Gastroesophageal sphincter (tissue), 4 donors: ENCODE data around the gene ZNF664. TPM values are rescaled to one million over a fixed set of nuclear protein-coding genes. Genes with fewer than 3 reads are reported as not detected.

Source experiments
- ATAC-seq: fragments of 150-250 bp; one replicate; pipeline ENCODE4 v1.9.1; 2016; ENCODE audit warnings: mild to moderate bottlenecking, moderate library complexity
- H3K27ac ChIP-seq, 4 donors: fragments of 200-600 bp; sonication (generic) in 3 of 4; 1 replicate in 3 of 4; 2 replicates in 1 of 4; pipeline ENCODE4 v1.5.1; 2016 to 2019
- H3K27me3 ChIP-seq: fragments of 200-600 bp; sonication (generic); one replicate; pipeline ENCODE4 v1.5.1; 2019
- H3K36me3 ChIP-seq, 2 donors: fragments of 200-600 bp; sonication (generic); one replicate each; pipeline ENCODE4 v1.5.1; 2019; ENCODE audit warnings: control low read depth in 1 of 2
- H3K4me1 ChIP-seq, 3 donors: fragments of 200-600 bp; sonication (generic); 1 replicate in 2 of 3; 2 replicates in 1 of 3; pipeline ENCODE4 v1.5.1; 2016 to 2019; ENCODE audit warnings: control low read depth in 2 of 3
- H3K4me3 ChIP-seq, 2 donors: fragments of 200-600 bp; sonication (generic); one replicate each; pipeline ENCODE4 v1.5.1; 2019; ENCODE audit warnings: mild to moderate bottlenecking in 1 of 2, moderate library complexity in 1 of 2
- H3K9me3 ChIP-seq, 3 donors: fragments of 200-600 bp; sonication (generic); one replicate each; pipeline ENCODE4 v1.5.1; 2017 to 2019; ENCODE audit warnings: control low read depth in 2 of 3
- EP300 ChIP-seq: sonication (generic); formaldehyde crosslinking; IDR thresholded peaks from one replicate; pipeline ENCODE4 v1.6.1; 2017; ENCODE audit warnings: antibody characterized with exemption, mild to moderate bottlenecking
- POLR2A ChIP-seq, 2 donors: fragments of 450-650 bp; IDR thresholded peaks; one replicate each; pipeline ENCODE4 v1.6.1; 2017; ENCODE audit warnings: antibody characterized with exemption in 2 of 2, mild to moderate bottlenecking in 2 of 2, moderate library complexity in 1 of 2
- POLR2AphosphoS5 ChIP-seq: sonication (generic); formaldehyde crosslinking; IDR thresholded peaks from one replicate; pipeline ENCODE4 v1.6.1; 2017; ENCODE audit warnings: antibody characterized with exemption
- WGBS, 2 donors: methylation state at CpG; one replicate each; pipeline ENCODE4 v1.1.5; 2018; ENCODE audit warnings: low coverage in 1 of 2; 5-methylcytosine and 5-hydroxymethylcytosine counted together
- total RNA-seq, 4 donors: library from RNA; depleted of rRNA; stranded (reverse); fragments of >200 nt; gene quantifications; one replicate each; pipeline ENCODE4 v1.1.0, GENCODE V29; 2016
- TF ChIP-seq, protein P1 (sequence below), 4 experiments: fragments of 200-600 bp in 2 of 4; fragments of 450-650 bp in 2 of 4; sonication (generic) in 1 of 4; IDR thresholded peaks; one replicate each; pipeline ENCODE4 v1.5.1; 2017 to 2019; ENCODE audit warnings: antibody characterized with exemption in 4 of 4, mild to moderate bottlenecking in 2 of 4, moderate library complexity in 2 of 4

The ZNF664 gene
- total RNA-seq, 4 donors from 2014 or later, result 58.7 to 95.5 (median 78.2) TPM

DNA sequence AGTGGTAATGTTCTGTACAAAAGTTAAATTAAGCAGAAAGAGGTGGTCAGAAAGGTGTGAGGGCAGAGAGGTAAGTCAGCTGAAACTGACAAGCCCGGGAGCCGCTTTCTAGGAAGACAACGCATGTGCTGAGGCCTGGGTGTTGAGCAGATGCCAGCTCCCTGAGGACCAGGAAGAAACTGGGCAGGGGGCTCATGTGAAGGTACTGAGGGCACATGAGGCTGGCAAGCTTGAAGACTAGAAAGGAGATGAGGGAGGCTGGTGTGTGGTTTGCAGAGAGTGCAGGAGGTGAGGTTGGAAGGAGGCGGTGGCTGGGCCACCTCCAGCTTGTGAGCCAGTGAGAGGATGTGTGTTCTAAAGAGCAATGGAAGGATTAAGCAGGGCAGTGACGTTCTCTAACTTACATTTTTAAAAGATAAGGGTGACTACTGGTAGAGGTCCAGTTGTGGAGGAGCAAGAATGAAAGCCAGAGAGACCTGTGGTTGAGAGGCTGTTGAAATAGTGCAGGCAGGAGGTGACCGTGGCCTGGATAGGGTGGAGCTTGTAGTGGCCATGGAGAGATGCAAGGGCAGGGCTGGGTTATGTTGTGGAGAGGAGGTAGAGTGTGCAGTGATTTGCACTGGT lies 29.1 kb downstream of the ZNF664 start:
- WGBS, 2 donors, result 76 to 100% methylated on average over 4 to 6 of the region's 6 CpGs

DNA sequence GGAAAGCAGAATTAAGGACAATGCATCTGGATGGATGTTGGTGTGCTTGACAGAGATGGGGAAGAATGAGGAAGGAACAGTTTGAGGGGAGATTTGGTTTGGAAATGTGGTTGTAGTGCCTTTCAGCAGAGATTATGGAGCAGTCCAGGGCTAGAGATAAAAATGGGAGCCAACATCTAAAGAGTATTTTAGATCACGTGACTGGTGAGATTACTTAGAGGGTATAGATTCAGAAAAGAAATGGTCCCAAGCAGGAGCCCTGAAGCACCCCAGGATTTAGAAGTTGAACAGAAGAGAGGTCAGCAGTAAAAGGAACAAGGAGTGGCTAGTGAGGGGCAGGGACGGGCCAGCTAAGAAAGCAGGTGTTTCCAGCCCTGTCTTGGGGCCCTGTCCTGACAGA lies 29.6 kb downstream of the ZNF664 start:
- no peak for TF ChIP-seq POLR2AphosphoS5
- TF ChIP-seq, protein P1, sequence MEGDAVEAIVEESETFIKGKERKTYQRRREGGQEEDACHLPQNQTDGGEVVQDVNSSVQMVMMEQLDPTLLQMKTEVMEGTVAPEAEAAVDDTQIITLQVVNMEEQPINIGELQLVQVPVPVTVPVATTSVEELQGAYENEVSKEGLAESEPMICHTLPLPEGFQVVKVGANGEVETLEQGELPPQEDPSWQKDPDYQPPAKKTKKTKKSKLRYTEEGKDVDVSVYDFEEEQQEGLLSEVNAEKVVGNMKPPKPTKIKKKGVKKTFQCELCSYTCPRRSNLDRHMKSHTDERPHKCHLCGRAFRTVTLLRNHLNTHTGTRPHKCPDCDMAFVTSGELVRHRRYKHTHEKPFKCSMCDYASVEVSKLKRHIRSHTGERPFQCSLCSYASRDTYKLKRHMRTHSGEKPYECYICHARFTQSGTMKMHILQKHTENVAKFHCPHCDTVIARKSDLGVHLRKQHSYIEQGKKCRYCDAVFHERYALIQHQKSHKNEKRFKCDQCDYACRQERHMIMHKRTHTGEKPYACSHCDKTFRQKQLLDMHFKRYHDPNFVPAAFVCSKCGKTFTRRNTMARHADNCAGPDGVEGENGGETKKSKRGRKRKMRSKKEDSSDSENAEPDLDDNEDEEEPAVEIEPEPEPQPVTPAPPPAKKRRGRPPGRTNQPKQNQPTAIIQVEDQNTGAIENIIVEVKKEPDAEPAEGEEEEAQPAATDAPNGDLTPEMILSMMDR (IDR thresholded peaks at IDR 0.05), result no peak
- TF ChIP-seq EP300, result no peak
- no peak for TF ChIP-seq POLR2A (IDR thresholded peaks at IDR 0.05)
- Histone ChIP-seq H3K27ac (no peak overlapping the region), H3K27me3 (no peaks in the 10 kb centered on the region), H3K4me1 (peaks cover 0 to 19% (median 0%) of the 10 kb centered on the region in 3 donors), H3K4me3 (no peak overlapping the region), H3K9me3 (no peaks in the 10 kb centered on the region), H3K36me3 (peaks cover 0 to 85% of the 10 kb centered on the region in 2 donors)
- 90 to 94% methylated on average over 2 of the region's 2 CpGs for WGBS, 2 donors
- no peak for ATAC-seq

More for the DNA sequence above, 29.1 kb downstream of the ZNF664 start:
- ATAC-seq, result no peak
- no peak overlapping the region for H3K4me3 ChIP-seq
- TF ChIP-seq POLR2A (IDR thresholded peaks at IDR 0.05), result no peak
- TF ChIP-seq, protein P1 (IDR thresholded peaks at IDR 0.05), result no peak
- no peak for TF ChIP-seq POLR2AphosphoS5
- TF ChIP-seq EP300, result no peak
- H3K4me1 ChIP-seq, result peaks cover 0 to 24% (median 0%) of the 10 kb centered on the region in 3 donors
- peaks cover 0 to 82% of the 10 kb centered on the region in 2 donors for H3K36me3 ChIP-seq
- no peak overlapping the region for H3K27ac ChIP-seq
- H3K27me3 ChIP-seq, result no peaks in the 10 kb centered on the region
- H3K9me3 ChIP-seq, result no peaks in the 10 kb centered on the region

GRCh38 chr12:124004233-124004875 lies 31.3 kb downstream of the ZNF664 start:
- Histone ChIP-seq H3K27me3 (no peaks in the 10 kb centered on the region), H3K4me1 (peaks cover 0 to 20% (median 0%) of the 10 kb centered on the region in 3 donors), H3K9me3 (no peaks in the 10 kb centered on the region), H3K27ac (no peak overlapping the region), H3K36me3 (peaks cover 0 to 70% of the 10 kb centered on the region in 2 donors), H3K4me3 (no peak overlapping the region)
- 93% methylated on average over 8 of the region's 9 CpGs for WGBS, 2 donors
- no peak for ATAC-seq
- no peak for TF ChIP-seq EP300
- TF ChIP-seq, protein P1 (IDR thresholded peaks at IDR 0.05), result no peak
- no peak for TF ChIP-seq POLR2AphosphoS5

DNA sequence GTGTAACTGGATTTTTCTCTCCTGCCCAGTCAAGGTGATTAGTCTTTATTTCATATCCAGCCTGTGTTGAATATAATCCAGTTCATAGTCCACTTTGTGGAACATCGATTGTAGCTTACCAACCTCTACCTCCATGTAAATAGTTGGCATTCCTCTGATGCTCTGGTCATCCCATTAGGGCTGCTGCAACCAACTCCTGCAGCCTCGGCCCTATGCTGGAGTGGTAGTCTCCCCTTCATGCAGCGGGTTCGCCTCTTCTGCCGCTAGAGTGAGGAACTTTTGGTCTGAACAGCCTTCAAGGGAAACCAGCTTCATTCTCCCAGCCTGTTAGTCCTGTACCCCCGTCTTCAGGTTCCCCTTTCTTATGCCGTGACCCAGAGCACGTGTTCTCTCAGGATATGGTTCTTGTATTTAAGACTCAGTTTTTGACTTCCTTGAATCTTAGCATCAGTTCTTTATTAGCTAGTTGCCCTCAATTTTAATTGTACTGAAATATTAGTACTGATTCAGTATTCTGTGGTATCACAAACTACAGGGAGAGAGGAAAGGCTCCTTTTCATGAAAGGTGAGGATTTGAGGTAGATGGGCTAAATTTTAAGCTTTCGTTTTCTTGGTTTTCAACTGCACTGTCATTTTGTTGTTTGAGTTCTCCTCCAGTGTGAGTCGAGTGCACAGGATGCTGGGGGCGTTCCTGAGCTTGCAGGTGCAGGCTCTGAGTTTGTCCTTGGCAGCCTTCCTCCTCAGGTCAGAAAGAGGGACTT lies 33.2 kb downstream of the ZNF664 start:
- Histone ChIP-seq H3K27ac (no peak overlapping the region), H3K36me3 (peaks cover 0 to 61% of the 10 kb centered on the region in 2 donors), H3K4me1 (peaks cover 0 to 20% (median 0%) of the 10 kb centered on the region in 3 donors), H3K27me3 (no peaks in the 10 kb centered on the region), H3K4me3 (no peak overlapping the region), H3K9me3 (no peaks in the 10 kb centered on the region)
- 71 to 72% methylated on average over 2 to 10 of the region's 11 CpGs for WGBS, 2 donors
- no peak for ATAC-seq
- TF ChIP-seq, protein P1 (IDR thresholded peaks at IDR 0.05), result no peak
- TF ChIP-seq POLR2A (IDR thresholded peaks at IDR 0.05) (no peak), EP300 (no peak), POLR2AphosphoS5 (no peak)
